Measurements from ENCODE around the gene GORASP2.

GORASP2 gene

GRCh38 chr2:171008550-171009205 lies 79.6 kb downstream of the GORASP2 start:
- DNase-seq: no peak

GRCh38 chr2:171009386-171009785 lies 80.3 kb downstream of the GORASP2 start:
- no peak for DNase-seq

- DNase-seq: no peak
Measured at GRCh38 chr2:171013851-171014250, 84.8 kb downstream of the GORASP2 start.

- no peak for DNase-seq
Measured at GRCh38 chr2:171016125-171016524, 87.1 kb downstream of the GORASP2 start.

Measured in stimulated activated CD4-positive, alpha-beta T cell treated with anti-CD3 and anti-CD28 coated beads, Interleukin-4, amount 100 ng/mL, for 24 hours (primary cell).